ENCODE measurements around the gene TYW3.
"Not testable (repeated sequence)": the region's sequence is repeated elsewhere in the genome, so short reads cannot be mapped to it uniquely, and the experiment has no call there.

Gene TYW3

DNA sequence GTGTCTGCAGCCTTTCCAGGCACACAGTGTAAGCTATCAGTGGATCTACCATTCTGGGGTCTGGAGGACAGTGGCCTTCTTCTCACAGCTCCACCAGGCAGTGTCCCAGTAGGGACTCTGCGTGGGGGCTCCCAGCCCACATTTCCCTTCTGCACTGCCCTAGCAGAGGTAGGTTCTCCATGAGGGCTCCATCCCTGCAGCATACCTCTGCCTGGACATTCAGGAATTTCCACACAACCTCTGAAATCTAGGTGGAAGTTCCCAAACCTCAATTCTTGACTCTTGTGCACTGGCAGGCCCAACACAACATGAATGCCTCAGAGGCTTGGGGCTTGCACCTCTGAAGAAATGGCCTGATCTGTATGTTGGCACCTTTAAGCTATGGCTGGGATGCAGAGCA is 6.9 kb upstream of the TYW3 start:
- DNase-seq (ENCODE audit: insufficient read length, low spot score) (no peak), FAIRE-seq (no peak)
- TF ChIP-seq PAX5 (IDR thresholded peaks at IDR 0.05; ENCODE audit: insufficient read depth, low read length, severe bottlenecking) (no peak), POLR2AphosphoS5 (IDR thresholded peaks at IDR 0.05; ENCODE audit: low read depth, low read length) (no peak), TAF1 (IDR thresholded peaks at IDR 0.05; ENCODE audit: low read depth, low read length) (no peak), POLR2A (IDR thresholded peaks at IDR 0.05; ENCODE audit: low read depth, low read length) (no peak), POU2F2 (IDR thresholded peaks at IDR 0.05; ENCODE audit: low read depth, low read length) (no peak), SPI1 (IDR thresholded peaks at IDR 0.05; ENCODE audit: low read depth, low read length) (no peak)

GRCh38 chr1:74728736-74729135 is 4.2 kb upstream of the TYW3 start:
- DNase-seq (ENCODE audit: insufficient read length, low spot score) (no peak), FAIRE-seq (no peak)
- TF ChIP-seq POLR2A (IDR thresholded peaks at IDR 0.05; ENCODE audit: low read depth, low read length) (no peak), SPI1 (IDR thresholded peaks at IDR 0.05; ENCODE audit: low read depth, low read length) (no peak), PAX5 (IDR thresholded peaks at IDR 0.05; ENCODE audit: insufficient read depth, low read length, severe bottlenecking) (no peak), TAF1 (IDR thresholded peaks at IDR 0.05; ENCODE audit: low read depth, low read length) (no peak), POLR2AphosphoS5 (IDR thresholded peaks at IDR 0.05; ENCODE audit: low read depth, low read length) (no peak), POU2F2 (IDR thresholded peaks at IDR 0.05; ENCODE audit: low read depth, low read length) (no peak)

DNA sequence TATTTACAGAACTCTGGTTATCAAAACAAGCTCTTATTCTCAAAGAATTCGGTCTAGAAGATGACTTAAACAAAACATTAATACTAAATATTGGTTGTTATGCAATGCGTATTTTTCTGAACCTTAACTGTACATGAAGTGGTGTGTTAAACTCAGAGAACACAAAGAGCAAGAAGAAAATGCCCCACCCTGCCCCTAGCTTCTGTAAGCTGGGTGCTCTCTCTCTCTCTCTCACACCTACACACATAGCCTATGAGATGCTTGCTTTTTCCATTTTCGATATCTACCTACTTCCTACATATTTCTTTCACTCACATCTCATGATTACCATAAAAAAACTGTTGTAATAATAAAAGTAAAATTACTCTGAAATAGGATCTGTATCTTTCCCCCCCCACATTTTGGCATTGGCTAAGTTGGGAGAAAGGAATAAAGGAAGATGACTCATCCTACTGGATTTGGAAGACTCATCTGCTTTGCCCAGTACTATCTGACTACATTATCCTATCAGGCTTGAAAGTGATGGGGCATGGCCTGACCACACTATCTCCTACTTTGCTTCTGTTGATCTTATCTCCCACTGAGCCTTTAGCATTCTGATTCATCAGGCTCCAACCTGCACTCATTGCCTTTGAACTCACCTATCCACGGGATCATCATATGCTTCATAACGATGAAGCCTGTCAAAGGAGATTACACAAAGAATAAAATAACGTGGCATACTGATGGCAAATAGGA is 3.0 kb upstream of the TYW3 start:
- no peak for FAIRE-seq
- no peak for DNase-seq (ENCODE audit: insufficient read length, low spot score)
- TF ChIP-seq POLR2A (IDR thresholded peaks at IDR 0.05; ENCODE audit: low read depth, low read length) (no peak), PAX5 (IDR thresholded peaks at IDR 0.05; ENCODE audit: insufficient read depth, low read length, severe bottlenecking) (no peak), TAF1 (IDR thresholded peaks at IDR 0.05; ENCODE audit: low read depth, low read length) (no peak), SPI1 (IDR thresholded peaks at IDR 0.05; ENCODE audit: low read depth, low read length) (no peak), POU2F2 (IDR thresholded peaks at IDR 0.05; ENCODE audit: low read depth, low read length) (no peak), POLR2AphosphoS5 (IDR thresholded peaks at IDR 0.05; ENCODE audit: low read depth, low read length) (no peak)

DNA sequence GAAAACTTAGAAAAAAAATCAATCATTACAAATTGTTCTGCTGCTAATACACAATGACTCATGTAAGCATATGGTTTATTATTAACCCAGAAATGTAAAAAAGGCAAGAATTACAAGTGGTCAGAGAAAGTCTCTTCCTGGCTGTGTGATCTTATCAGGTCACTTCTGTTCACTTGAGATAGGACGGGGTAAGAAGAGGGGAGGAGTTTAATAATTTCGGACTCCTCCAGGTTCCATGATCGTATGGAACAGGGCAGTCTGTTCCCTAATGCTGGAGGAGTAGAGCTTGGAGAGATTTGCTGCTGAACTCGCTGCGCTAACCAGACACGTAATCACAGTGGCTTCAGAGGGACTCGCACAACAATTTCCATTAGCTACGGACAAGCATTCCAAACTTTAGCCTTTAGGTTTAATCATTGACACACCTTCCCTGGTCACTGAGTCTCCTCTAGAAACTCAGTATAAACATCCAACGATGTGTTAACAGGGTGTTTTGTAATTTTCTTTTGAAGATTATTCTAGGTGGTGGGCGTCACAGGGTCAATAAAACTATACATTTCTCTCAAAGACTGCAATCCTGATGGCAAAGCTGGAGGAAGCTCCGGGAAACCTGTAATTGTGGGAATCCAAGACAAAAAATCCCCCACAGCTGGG is 1.4 kb upstream of the TYW3 start:
- TF ChIP-seq TAF1 (IDR thresholded peaks at IDR 0.05; ENCODE audit: low read depth, low read length) = no peak
- no peak for TF ChIP-seq POLR2AphosphoS5 (IDR thresholded peaks at IDR 0.05; ENCODE audit: low read depth, low read length)
- DNase-seq (ENCODE audit: insufficient read length, low spot score) = no peak
- no peak for FAIRE-seq

- peak; percentile 28 for FAIRE-seq
- not testable (repeated sequence) for DNase-seq (ENCODE audit: insufficient read length, low spot score)
Measured at GRCh38 chr1:74732071-74732946, 643 bp upstream of the TYW3 start.

- FAIRE-seq (peak; percentile 85), DNase-seq (ENCODE audit: insufficient read length, low spot score) (peak; percentile 28)
- TF ChIP-seq PAX5 (IDR thresholded peaks at IDR 0.05; ENCODE audit: insufficient read depth, low read length, severe bottlenecking) (peak; percentile 9), POLR2A (IDR thresholded peaks at IDR 0.05; ENCODE audit: low read depth, low read length) (no peak)
Measured at GRCh38 chr1:74733604-74734484, 892 bp downstream of the TYW3 start.

- TF ChIP-seq POLR2A (IDR thresholded peaks at IDR 0.05; ENCODE audit: low read depth, low read length) (no peak), SPI1 (IDR thresholded peaks at IDR 0.05; ENCODE audit: low read depth, low read length) (no peak), POLR2AphosphoS5 (IDR thresholded peaks at IDR 0.05; ENCODE audit: low read depth, low read length) (no peak), POU2F2 (IDR thresholded peaks at IDR 0.05; ENCODE audit: low read depth, low read length) (no peak), TAF1 (IDR thresholded peaks at IDR 0.05; ENCODE audit: low read depth, low read length) (no peak), PAX5 (IDR thresholded peaks at IDR 0.05; ENCODE audit: insufficient read depth, low read length, severe bottlenecking) (no peak)
- FAIRE-seq (no peak), DNase-seq (ENCODE audit: insufficient read length, low spot score) (no peak)
Measured at GRCh38 chr1:74737333-74737732, 4.4 kb downstream of the TYW3 start.

DNA sequence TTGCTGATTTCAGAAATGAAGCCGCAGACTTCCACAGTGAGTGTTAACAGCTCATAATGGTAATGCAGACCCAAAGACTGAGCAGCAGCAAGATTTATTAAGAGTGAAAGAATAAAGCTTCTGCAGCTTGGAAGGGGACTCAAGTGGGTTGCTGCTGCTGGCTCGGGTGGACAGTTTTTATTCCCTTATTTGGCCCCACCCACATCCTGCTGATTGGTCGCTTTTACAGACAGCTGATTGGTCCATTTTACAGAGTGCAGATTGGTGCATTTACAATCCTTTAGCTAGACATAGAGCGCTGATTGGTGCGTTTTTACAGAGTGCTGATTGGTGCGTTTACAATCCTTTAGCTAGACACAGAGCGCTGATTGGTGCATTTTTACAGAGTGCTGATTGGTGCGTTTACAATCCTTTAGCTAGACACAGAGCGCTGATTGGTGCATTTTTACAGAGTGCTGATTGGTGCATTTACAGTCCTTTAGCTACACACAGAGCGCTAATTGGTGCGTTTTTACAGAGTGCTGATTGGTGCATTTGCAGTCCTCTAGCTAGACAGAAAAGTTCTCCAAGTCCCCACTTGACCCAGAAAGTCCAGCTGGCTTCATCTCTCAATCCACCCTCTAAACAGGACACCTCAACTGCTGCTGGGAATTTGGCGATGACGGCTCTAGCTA is 7.5 kb downstream of the TYW3 start:
- DNase-seq (ENCODE audit: insufficient read length, low spot score); FAIRE-seq: not testable (repeated sequence)

DNA sequence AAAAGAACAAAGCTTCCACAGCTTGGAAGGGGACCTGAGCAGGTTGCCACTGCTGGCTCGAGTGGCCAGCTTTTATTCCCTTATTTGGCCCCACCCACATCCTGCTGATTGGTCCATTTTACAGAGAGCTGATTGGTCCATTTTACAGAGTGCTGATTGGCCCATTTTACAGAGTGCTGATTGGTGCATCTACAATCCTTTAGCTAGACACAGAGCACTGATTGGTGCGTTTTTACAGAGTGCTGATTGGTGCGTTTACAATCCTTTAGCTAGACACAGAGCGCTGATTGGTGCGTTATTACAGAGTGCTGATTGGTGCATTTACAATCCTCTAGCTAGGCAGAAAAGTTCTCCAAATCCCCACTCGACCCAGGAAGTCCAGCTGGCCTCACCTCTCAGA is 12.3 kb downstream of the TYW3 start:
- DNase-seq (ENCODE audit: insufficient read length, low spot score); FAIRE-seq: not testable (repeated sequence)
